ENCODE results near the gene BLOC1S5.
A peak's percentile ranks its signal among the peaks of the same experiment; 100 is the strongest.
"Not testable (repeated sequence)": the region's sequence is repeated elsewhere in the genome, so short reads cannot be mapped to it uniquely, and the experiment has no call there.

Gene BLOC1S5

GRCh38 chr6:8080362-8081151, 16.4 kb upstream of the BLOC1S5 start:
- no peak for FAIRE-seq

- no peak for FAIRE-seq
Measured at GRCh38 chr6:8079126-8079525, 14.9 kb upstream of the BLOC1S5 start.

GRCh38 chr6:8077991-8078390, 13.8 kb upstream of the BLOC1S5 start:
- no peak for FAIRE-seq

GRCh38 chr6:8075704-8076103, 11.5 kb upstream of the BLOC1S5 start:
- no peak for FAIRE-seq

GRCh38 chr6:8075185-8075584, 11.0 kb upstream of the BLOC1S5 start:
- FAIRE-seq: no peak

GRCh38 chr6:8074213-8074612, 10.0 kb upstream of the BLOC1S5 start:
- no peak for FAIRE-seq

GRCh38 chr6:8073758-8074157, 9.6 kb upstream of the BLOC1S5 start:
- FAIRE-seq: no peak

GRCh38 chr6:8070718-8071117, 6.5 kb upstream of the BLOC1S5 start:
- FAIRE-seq: no peak

GRCh38 chr6:8069631-8070284, 5.6 kb upstream of the BLOC1S5 start:
- FAIRE-seq: no peak

- no peak for FAIRE-seq
Measured at GRCh38 chr6:8069151-8069550, 5.0 kb upstream of the BLOC1S5 start.

GRCh38 chr6:8066108-8066507, 1.9 kb upstream of the BLOC1S5 start:
- no peak for FAIRE-seq

- FAIRE-seq: no peak
Measured at GRCh38 chr6:8065519-8065911, 1.3 kb upstream of the BLOC1S5 start.

- no peak for FAIRE-seq
Measured at GRCh38 chr6:8064638-8065518, 689 bp upstream of the BLOC1S5 start.

- FAIRE-seq: no peak
Measured at GRCh38 chr6:8061736-8062135, 2.5 kb downstream of the BLOC1S5 start.

GRCh38 chr6:8060346-8060745, 3.8 kb downstream of the BLOC1S5 start:
- FAIRE-seq: no peak

GRCh38 chr6:8059129-8059528, 5.1 kb downstream of the BLOC1S5 start:
- FAIRE-seq: peak; percentile 89

- FAIRE-seq: no peak
Measured at GRCh38 chr6:8057793-8058192, 6.4 kb downstream of the BLOC1S5 start.

- no peak for FAIRE-seq
Measured at GRCh38 chr6:8057263-8057662, 6.9 kb downstream of the BLOC1S5 start.

GRCh38 chr6:8054276-8054675, 9.9 kb downstream of the BLOC1S5 start:
- no peak for FAIRE-seq

GRCh38 chr6:8047541-8048292, 16.5 kb downstream of the BLOC1S5 start:
- no peak for FAIRE-seq

- not testable (repeated sequence) for FAIRE-seq
Measured at GRCh38 chr6:8045769-8046168, 18.4 kb downstream of the BLOC1S5 start.

- no peak for FAIRE-seq
Measured at GRCh38 chr6:8043221-8043620, 21.0 kb downstream of the BLOC1S5 start.
